CD4-positive, alpha-beta T cell treated with Interleukin-17A for 1 hour (primary cell): ENCODE measurements around the gene SPTSSB.

Experiments
- DNase-seq: peaks from one replicate; pipeline ENCODE4 v3.0.0-alpha.2; 2020

The SPTSSB gene

DNA sequence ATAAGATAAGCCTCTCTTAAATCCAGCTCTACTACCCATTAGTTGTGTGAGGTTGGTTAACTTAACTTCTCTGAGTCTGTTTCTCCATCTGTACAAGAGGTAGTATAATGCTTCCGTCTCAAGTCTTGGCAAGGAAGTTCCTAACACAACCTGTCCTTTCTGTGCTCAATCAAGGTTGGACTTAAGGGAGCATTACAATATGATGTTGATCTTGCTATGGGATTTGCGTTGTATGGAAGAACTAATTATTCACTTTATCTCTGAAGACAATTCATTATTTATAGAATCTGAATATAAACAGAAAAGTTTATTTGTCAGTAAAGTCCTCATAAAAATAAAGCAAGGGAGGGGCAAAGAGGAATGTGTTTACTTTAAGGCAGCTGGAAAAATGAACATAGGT, 18.9 kb upstream of the SPTSSB start:
- no peak for DNase-seq

DNA sequence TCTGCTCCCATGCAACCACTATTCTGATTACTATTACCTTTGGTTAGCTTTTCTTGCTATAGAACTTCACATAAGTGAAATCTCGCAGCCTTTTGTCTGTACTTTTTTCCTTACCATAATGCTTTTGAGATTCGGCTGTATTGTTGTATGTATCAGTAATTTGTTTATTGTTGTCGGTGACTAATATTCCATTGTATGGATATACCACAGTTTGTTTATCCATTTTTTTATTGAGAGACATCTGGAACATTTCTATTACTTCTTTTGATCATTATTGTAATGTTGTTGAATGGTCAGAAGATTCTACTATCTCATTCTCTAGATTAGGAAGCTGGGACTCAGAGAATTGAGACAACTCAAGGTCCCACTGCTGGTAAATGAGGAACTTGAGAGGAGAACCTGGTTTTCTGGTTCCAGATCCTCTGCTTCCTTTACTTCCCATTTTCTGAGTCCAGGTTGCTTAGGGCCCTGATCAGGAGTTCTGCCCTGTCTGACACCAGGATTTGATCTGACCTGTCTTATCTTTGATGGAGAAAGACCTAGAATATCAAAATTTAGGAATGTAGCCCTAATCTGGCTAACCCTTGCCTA, 18.2 kb upstream of the SPTSSB start:
- DNase-seq = no peak

DNA sequence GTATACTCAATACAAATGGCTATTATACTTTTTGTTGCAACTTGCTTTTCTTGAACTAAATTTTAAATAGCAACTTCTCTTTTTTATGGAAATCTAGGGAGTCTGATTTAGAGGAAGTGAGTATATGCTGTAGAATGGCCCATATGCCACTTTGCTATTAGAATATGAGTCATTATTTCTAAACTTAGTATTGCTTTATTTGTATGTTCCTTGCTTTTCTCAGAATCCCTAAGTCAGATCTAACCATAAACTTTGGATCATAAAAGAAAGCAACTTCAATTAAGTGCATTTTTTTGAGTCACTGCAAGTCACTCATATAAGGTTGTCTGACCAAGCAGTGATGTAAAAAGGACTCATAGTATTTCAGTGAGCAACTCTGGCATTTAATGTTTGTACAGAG, 17.5 kb upstream of the SPTSSB start:
- DNase-seq = no peak

DNA sequence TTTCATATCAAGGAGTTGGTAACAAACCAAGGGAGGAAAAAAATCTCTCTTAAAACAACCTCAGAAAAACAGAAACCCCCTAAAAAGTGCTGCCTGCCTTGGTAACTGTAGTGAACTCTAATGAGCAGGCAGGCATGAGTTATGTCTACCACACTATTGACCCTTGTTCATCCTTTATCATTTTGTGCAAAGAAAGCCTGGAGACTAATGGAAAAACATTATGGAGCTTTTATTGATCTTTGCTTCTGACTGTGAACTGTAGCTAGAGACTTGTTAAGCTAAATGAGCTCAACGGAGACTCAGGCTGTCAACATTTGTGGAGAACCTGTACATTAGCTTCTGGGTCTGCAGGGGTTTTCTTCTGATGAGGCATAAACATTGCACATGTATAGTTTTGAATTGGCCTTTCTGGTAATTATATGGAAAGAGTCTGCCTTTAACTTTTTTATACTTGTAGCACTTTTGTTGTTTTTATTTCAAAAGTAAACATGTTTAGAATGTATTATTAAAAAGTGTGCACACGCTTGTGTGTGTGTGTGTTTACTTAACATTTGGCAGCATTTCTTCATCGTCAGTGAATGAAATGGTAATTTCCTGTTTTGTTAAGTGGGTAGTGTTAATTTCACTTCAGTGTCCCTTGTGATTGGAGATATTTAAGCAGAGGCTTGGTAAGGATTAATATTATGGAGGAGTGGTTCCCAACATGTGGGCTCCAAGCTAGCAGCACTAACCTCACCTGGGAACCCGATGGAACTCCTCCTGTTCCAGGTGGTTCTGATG, 15.9 kb upstream of the SPTSSB start:
- DNase-seq = no peak

DNA sequence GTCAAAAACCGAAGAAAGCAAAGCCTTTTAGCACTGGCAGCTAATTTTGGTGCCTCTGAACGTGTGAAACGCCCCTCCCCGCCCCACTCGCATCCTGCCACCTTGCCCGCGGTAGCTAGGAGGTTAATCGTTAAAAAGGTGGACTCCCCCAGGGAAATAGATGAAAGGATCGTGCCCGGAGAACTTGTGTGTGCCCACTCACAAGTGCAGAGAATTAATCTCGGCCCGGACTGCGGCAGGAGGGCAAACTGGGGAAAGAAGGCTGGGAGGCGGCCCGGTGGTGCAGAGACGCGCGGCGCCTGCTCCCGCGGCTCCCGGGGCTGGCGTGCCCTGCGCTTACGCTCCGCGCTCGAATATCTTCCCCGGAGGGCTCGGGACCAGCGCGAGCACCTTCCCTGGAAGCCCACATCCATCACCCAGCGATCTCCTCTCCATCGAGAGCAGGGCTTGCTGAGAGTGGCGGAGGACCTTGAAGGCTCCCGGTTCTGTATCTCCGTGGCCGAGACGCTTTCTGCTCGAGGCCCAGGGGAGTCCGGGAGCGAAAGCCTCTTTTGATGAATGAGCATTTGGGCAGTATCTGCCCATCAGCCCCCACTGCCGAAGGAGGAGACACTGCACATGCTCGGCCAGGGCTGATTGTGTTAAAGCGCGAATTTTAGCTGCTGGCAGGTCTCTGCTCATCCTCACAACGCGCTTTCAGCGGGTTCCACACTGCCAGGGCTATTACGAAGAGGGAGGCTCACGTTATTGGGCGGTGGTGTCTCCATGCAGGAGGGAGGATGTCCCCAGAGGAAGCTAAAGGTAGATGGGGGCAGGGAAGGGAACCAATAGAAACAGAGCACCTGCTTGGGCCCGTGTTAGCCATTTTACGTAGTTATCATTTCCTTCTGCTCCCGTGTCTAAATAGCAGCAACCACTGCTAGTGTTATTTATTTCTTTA, 1.3 kb upstream of the SPTSSB start:
- peak; percentile 16 for DNase-seq

DNA sequence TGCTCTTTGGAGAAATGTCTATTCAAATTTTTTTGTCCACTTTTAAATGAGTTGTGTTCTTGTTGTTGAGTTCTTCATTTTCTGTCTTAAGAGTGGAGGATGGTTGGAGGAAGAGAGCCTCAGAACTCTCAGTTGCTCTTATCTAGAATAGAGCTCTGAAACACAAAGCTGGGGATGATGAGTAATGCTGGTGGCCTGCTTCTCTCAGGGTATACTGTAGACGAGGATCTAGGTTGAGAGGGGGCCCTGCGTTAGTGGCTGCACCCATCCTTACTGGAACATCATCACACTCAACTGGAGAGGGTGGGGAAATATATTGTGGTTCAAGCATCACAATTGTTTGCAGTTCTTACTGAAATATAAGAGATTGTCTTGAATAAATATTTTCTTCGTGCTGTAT, 1.8 kb downstream of the SPTSSB start:
- DNase-seq = no peak

DNA sequence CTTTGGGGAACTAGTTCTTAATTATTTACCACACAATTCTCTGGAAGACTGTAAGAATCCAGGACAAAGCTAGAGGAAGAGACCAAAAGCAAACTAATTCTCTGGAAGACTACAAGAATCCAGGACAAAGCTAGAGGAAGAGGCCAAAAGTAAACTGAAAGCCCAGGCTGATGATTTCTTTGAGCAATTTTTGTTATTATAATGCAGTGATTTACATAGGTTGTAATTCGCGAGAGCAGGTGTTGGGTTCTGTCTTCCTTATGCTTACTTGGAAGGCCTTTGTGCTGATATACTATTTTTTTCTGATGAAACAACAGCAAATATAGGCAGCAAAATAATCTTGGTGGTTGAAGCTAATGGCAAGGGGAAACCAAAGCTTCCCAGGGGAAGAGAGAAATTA, 5.2 kb downstream of the SPTSSB start:
- no peak for DNase-seq

DNA sequence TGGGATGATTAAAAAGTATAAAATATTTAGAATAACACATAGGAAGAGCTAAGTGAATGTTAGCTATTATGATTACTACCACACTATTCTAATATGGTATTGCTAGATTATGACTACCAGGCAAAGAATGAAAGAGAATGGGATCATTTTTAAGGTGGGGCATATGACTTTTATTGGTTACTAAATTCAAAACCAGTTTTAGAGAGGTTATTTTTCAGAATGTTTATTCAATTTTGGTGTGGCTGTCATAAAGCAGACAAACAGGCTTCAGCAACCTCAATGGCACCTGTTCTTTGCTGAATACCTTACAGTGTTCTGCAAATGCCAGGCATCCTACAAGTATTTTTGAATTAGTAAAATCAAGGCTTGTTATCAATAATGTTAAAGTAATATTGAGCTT, 12.8 kb downstream of the SPTSSB start:
- DNase-seq = no peak

DNA sequence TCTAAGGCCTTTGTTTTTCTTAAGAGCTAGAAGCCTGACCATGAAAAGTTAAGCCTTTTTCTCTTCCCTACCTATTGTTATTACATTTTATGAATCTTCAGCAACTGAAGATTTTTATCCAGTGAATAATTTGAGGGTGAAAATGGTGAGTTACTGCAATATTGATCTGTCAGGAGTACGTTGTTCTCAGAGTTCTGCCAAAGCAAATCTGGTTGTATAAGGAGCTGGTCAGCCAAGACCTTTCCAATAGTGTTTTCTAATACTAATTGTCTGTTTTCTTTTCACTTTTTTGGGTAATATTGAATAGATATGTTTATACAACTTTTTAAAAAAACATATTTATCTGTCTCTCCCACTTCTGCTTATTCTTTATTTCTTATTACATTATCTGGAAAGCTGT, 15.0 kb downstream of the SPTSSB start:
- DNase-seq = no peak

DNA sequence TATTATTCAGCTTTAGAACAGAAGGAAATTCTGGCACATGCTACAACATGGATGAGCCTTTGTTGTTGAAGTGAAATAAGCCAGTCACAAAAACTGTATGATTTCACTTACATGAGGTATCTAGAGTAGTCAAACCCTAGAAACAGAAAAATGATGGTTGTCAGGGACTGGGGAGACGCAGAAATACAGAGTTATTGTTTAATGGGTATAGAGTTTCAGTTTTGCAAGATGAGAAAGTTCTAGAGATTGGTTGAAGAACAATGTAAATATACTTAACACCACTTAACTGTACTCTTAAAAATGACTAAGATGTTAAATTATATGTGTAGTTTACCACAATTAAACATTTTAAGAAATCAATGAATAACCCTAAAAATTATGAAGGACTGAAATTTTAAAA, 15.8 kb downstream of the SPTSSB start:
- DNase-seq = no peak

DNA sequence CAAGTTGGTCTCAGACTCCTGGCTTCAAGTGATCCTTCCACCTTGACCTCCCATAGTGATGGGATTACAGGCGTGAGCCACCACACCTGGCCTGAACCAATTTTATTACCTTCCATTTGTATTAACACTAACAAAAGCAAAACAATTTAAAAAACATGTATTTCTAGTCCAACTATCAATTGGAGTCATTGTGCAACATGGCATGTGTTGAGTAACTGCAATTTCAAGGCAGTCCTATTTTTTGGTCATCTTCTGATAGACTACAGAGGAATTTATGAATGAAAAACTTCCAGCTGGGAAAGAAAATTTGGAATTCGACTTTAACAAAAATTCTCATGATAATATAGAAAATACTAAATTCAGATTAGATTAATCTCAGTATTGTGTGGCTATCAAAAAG, 16.8 kb downstream of the SPTSSB start:
- DNase-seq = no peak

DNA sequence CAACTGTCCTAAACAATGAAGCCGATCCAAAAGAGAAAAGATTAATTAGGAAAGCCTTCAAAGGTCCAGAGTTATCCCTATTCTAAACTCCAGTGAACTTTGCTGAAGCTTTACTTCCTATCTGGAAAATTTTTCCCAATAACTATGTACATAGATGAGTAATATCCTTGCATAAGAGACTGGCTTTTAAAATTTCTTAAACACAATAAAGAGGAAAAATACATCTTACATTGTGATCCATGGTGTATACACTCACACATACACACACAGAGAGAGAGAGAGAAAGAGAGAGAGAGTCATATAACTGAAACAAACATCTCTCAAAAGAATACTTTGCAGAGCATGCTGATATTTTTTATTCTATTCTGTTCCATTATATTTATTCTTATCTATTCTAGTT, 20.0 kb downstream of the SPTSSB start:
- no peak for DNase-seq

DNA sequence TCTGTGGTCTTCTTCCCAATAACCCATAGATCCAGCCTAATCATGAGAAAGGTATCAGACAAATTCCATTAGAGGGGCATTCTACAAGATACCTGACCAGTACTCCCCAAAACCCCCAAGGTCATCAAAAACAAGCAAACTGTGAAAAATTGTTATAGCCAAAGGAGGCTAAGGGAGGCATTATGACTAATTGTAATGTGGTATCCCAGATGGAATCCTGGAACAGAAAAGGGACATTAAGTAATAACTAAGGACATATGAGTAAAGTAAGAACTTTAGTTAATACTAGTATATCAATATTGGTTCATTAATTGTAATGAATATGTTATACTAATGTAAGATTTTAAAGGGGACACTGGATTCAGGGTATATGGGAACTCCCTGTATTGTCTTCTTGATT, 20.4 kb downstream of the SPTSSB start:
- DNase-seq = no peak

DNA sequence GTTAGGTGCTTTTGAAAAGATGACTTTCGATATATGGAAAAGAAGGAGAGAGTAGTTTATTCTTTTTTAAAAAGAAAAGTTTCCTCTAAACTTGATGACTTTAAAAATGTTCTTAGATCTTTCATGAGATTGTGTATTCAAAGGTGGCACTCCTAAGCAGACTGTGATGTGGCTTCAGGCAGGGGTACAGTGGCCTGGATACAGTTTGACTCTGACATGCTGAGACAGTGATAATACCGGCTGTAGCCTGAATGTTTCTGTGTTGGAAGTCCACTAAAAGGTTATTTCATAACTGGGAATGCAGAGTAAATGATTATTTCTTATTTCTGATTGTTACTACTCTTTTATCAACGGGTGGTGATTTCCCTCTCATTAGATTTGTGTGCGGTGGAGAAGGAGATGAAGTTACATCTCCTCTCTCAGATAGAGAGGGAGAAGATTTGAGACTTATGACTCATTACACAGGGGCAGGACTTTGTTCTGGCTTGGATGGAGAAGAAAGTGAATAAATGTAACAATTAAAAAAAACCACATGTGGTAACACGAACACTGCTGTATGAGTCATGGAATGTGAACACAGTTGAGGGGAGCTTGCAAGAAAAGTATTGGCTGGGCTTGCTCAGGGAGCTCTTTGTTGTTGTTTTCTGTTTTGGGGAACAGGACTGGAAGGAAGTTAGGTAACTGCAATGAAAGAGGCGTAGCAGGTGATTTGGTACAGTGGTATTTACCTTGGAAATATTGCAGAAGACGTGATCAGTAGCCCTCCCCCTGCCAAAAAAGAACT, 21.6 kb downstream of the SPTSSB start:
- DNase-seq = peak; percentile 52

DNA sequence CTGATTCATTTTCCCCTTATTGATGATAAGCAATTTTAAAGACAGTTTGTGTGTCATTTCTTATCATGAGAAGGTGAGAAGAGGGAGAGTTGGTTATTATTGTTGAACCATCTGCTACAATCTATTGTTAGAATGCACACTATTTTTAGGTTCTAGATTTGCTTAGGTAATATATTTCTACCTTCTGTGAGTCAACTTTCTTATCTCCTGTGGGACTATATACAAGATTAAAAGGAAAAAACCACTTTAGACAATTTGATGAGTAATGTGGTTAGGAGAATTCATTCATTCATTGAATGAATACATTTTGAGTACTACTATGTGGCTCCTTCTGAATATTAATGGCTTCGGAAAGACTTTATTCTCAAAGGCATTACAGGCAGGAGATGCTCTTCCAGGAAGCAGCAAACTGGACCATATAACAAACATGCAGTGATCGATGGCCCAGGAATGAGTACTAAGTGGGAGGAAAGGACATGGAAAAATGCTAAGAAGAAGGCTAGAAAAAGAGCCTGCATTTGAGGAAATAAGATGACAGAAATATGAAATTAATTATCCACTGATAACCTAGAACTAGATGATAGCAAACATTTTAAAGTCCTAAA, 22.4 kb downstream of the SPTSSB start:
- no peak for DNase-seq

DNA sequence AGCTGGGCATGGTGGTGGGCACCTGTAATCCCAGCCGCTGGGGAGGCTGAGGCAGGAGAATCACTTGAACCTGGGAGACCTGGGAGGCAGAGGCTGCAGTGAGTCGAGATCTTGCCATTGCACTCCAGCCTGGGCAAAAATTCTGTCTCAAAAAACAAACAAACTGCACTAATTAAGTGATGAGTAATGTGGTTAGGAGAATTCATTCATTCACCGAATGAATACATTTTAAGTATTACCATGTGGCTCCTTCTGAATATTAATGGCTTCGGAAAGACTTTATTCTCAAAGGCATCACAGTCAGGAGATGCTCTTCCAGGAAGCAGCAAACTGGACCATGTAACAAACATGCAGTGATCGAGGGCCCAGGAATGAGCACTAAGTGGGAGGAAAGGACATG, 23.6 kb downstream of the SPTSSB start:
- DNase-seq = no peak

DNA sequence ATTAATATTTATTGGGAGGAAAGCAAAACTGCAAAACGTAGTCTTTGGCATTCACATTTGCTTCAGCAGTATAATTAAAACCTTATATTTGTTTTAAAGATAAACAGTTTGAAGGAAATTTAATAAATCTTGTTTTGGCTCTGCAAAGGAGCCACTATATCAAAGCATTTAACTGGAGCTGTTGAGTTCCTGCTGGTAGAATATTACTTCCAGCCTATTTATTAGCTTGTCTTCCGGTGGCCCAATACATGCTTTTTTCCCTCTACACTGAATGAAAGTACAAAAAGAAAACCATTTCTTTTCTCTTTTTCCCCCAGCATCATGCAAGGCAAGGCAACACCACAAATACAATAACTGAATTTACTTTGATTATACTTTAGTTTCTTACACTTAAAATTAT, 26.3 kb downstream of the SPTSSB start:
- DNase-seq = no peak

DNA sequence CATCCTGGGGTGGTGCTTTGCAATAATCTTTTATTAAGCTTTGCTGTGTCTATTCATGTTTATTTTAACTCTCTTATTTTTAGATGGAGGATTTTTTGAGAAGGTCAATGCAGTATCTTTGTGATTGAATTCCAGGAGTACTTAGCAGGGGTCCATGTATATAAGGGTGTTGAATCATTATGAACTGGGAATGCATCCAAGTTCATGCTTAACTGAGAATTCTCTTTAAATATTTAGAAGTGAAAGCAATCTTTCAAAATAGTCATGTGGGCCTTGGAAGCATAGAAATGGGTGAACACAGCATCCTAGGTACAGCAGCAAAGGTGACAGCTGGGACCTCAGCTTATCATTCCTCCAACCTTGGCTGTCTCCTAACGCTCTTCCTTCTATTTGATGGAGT, 27.3 kb downstream of the SPTSSB start:
- DNase-seq = no peak

DNA sequence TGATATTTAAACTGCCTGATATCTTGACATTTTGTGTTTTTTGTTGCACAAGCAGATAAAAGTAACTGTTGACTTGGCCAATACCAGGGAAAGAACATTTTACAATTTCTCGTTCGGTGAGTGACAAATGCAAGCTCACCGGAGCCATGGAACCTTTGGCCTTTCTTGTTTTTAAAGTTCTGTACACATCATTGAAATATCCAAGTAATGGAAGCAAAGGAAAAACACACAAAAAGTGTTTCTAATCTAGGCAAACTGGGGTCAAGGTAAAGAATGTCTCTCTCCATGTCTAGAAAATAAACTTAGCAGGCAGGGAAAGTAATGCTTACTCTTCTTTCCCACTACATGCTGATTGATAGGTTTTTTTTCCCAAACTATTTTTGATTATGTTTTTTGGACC, 27.8 kb downstream of the SPTSSB start:
- DNase-seq = no peak

DNA sequence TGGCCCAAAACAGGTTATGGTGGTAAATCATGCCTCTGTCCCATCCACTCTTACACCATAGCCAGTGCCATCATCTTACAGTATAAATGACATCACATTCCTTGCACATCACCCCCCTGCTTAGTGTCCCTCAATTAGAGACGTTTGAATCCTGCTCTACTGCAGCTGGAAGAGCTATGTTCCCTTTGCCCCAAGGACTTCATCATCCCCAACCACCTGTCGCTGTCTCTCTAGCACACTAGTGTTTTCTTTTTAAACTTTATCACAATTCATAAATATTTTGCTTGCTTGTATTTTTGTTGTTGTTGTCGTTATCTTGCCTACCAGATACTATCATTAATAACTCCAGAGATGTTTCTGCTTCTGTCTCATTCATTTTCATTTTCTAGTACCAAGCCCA, 28.7 kb downstream of the SPTSSB start:
- no peak for DNase-seq

DNA sequence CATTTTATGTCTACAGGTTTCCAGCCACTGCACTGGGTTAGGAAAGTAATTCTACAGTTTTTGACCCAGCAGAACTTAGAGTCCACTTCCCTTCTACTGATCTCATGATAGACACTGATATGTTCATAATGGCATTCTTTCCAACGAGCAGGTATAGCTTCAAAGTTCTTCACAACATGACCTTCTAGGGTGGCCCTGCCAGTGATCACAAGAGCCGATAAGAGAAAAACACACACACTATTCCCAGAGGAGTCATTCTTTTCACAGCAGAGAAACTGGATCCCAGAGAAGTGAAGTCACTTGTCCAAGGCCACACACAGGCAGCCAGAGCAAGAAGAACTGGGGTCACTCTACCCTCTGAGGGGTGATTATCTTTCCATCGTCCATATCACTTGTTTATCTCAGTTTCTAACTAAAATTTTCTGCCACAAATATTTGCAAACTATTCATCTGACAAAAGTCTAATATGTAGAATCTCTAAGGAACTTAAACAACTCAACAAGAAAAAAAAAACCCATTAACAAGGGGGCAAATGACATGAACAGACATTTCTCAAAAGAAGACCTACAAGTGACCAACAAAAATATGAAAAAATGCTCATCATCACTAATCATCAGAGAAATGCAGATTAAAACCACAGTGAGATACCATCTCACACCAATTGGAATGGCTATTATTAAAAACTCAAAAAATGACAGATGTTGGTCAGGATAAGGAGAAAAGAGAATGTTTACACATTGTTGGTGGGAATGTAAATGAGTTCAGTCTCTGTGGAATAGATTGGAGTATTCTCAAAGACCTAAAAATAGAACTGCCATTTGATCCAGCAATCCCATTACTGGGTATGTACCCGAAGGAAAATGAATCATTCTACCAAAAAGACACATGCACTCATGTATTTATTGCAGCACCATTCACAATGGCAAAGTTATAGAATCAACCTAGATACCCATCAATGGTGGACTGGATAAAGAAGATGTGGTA, 31.5 kb downstream of the SPTSSB start:
- DNase-seq = no peak
